ENCODE data around the gene SLC5A6.
A peak's percentile ranks its signal among the peaks of the same experiment; 100 is the strongest.

SLC5A6 gene

GRCh38 chr2:27171351-27171848, 40.7 kb downstream of the SLC5A6 start:
- no peak overlapping the region for H2BK120ac ChIP-seq (ENCODE audit: low read depth, low read length)
- no peak overlapping the region for H3K27ac ChIP-seq (replicated peaks; ENCODE audit: low read length)
- H2BK5ac ChIP-seq (ENCODE audit: low read length): no peak overlapping the region
- no peak for DNase-seq (ENCODE audit: low spot score)
- no peak overlapping the region for H2AK5ac ChIP-seq (ENCODE audit: low read depth, low read length)
- H3K4me1 ChIP-seq (ENCODE audit: control insufficient read depth in 2 of 2, insufficient read depth in 1 of 2, low read depth in 1 of 2, low read length in 2 of 2): no peaks in the 10 kb centered on the region
- H2AFZ ChIP-seq (ENCODE audit: low read length): no peak overlapping the region
- H2BK15ac ChIP-seq (ENCODE audit: low read length): no peak overlapping the region
- no peak overlapping the region for H3K9ac ChIP-seq (ENCODE audit: low read depth, low read length, poor library complexity)
- no peak overlapping the region for H3K4me2 ChIP-seq (ENCODE audit: insufficient read depth, low read length, poor library complexity, severe bottlenecking)
- H3K36me3 ChIP-seq (replicated peaks in 1 of 2; ENCODE audit: control insufficient read depth in 2 of 2, insufficient read depth in 2 of 2, low read length in 2 of 2): no peaks in the 10 kb centered on the region
- no peaks in the 10 kb centered on the region for H3K79me1 ChIP-seq (ENCODE audit: low read depth, low read length)
- no peak overlapping the region for H3K14ac ChIP-seq (ENCODE audit: low read length)
- no peak overlapping the region for H3K23ac ChIP-seq (ENCODE audit: low read depth, low read length, poor library complexity)
- H3K9me3 ChIP-seq (replicated peaks in 1 of 2; ENCODE audit: control insufficient read depth in 2 of 2, insufficient read depth in 1 of 2, low read depth in 1 of 2, low read length in 2 of 2): no peaks in the 10 kb centered on the region
- no peak overlapping the region for H2BK12ac ChIP-seq (ENCODE audit: low read length)
- H4K8ac ChIP-seq (ENCODE audit: low read depth, low read length): no peak overlapping the region
- H3K27me3 ChIP-seq (ENCODE audit: control insufficient read depth in 3 of 3, insufficient read depth in 3 of 3, low read depth in 1 of 3, low read length in 3 of 3): peaks cover 0 to 70% (median 4%) of the 10 kb centered on the region in 3 experiments
- no CpG with 5 or more reads among the region's 8 CpGs for WGBS, 2 donors (ENCODE audit: extremely low coverage in 2 of 2, insufficient read length in 2 of 2, insufficient replicate concordance in 1 of 2)
- no peak overlapping the region for H4K91ac ChIP-seq (ENCODE audit: low read depth, low read length, poor library complexity)
- H3K4ac ChIP-seq (ENCODE audit: low read length): no peak overlapping the region
- no peak overlapping the region for H3K4me3 ChIP-seq (ENCODE audit: low read length in 2 of 2)
- no peak overlapping the region for H3K18ac ChIP-seq (ENCODE audit: low read length)

GRCh38 chr2:27170581-27171337, 41.3 kb downstream of the SLC5A6 start:
- Histone ChIP-seq H3K14ac (ENCODE audit: low read length) (no peak overlapping the region), H3K4me2 (ENCODE audit: insufficient read depth, low read length, poor library complexity, severe bottlenecking) (no peak overlapping the region)
- WGBS, 2 donors (ENCODE audit: extremely low coverage in 2 of 2, insufficient read length in 2 of 2, insufficient replicate concordance in 1 of 2): no CpG with 5 or more reads among the region's 6 CpGs

GRCh38 chr2:27164960-27165763, 46.9 kb downstream of the SLC5A6 start:
- Histone ChIP-seq H2BK12ac (ENCODE audit: low read length) (no peak overlapping the region), H4K8ac (ENCODE audit: low read depth, low read length) (no peak overlapping the region), H2BK120ac (ENCODE audit: low read depth, low read length) (no peak overlapping the region), H3K36me3 (replicated peaks in 1 of 2; ENCODE audit: control insufficient read depth in 2 of 2, insufficient read depth in 2 of 2, low read length in 2 of 2) (no peaks in the 10 kb centered on the region), H3K23ac (ENCODE audit: low read depth, low read length, poor library complexity) (no peak overlapping the region), H2BK15ac (ENCODE audit: low read length) (no peak overlapping the region), H3K18ac (ENCODE audit: low read length) (no peak overlapping the region), H3K4me2 (ENCODE audit: insufficient read depth, low read length, poor library complexity, severe bottlenecking) (no peak overlapping the region), H3K4me3 (ENCODE audit: low read length in 2 of 2) (no peak overlapping the region), H2AFZ (ENCODE audit: low read length) (no peak overlapping the region), H3K27me3 (ENCODE audit: control insufficient read depth in 3 of 3, insufficient read depth in 3 of 3, low read depth in 1 of 3, low read length in 3 of 3) (peaks cover 0 to 49% (median under 1%) of the 10 kb centered on the region in 3 experiments), H3K79me1 (ENCODE audit: low read depth, low read length) (no peaks in the 10 kb centered on the region), H3K9ac (ENCODE audit: low read depth, low read length, poor library complexity) (no peak overlapping the region), H2BK5ac (ENCODE audit: low read length) (no peak overlapping the region), H3K27ac (replicated peaks; ENCODE audit: low read length) (no peak overlapping the region), H2AK5ac (ENCODE audit: low read depth, low read length) (no peak overlapping the region), H3K4me1 (ENCODE audit: control insufficient read depth in 2 of 2, insufficient read depth in 1 of 2, low read depth in 1 of 2, low read length in 2 of 2) (no peaks in the 10 kb centered on the region), H3K4ac (ENCODE audit: low read length) (no peak overlapping the region), H3K14ac (ENCODE audit: low read length) (no peak overlapping the region), H4K91ac (ENCODE audit: low read depth, low read length, poor library complexity) (no peak overlapping the region), H3K9me3 (replicated peaks in 1 of 2; ENCODE audit: control insufficient read depth in 2 of 2, insufficient read depth in 1 of 2, low read depth in 1 of 2, low read length in 2 of 2) (no peaks in the 10 kb centered on the region)
- DNase-seq (ENCODE audit: low spot score): no peak
- WGBS, 2 donors (ENCODE audit: extremely low coverage in 2 of 2, insufficient read length in 2 of 2, insufficient replicate concordance in 1 of 2): no CpG with 5 or more reads among the region's 8 CpGs

More at GRCh38 chr2:27170581-27171337, 41.3 kb downstream of the SLC5A6 start:
- no peak overlapping the region for H2BK120ac ChIP-seq (ENCODE audit: low read depth, low read length)
- no peak for DNase-seq (ENCODE audit: low spot score)
- H4K91ac ChIP-seq (ENCODE audit: low read depth, low read length, poor library complexity): no peak overlapping the region
- no peak overlapping the region for H2AFZ ChIP-seq (ENCODE audit: low read length)
- no peak overlapping the region for H3K27ac ChIP-seq (replicated peaks; ENCODE audit: low read length)
- no peak overlapping the region for H2BK5ac ChIP-seq (ENCODE audit: low read length)
- H3K4me3 ChIP-seq (ENCODE audit: low read length in 2 of 2): no peak overlapping the region
- H3K79me1 ChIP-seq (ENCODE audit: low read depth, low read length): no peaks in the 10 kb centered on the region
- H3K27me3 ChIP-seq (ENCODE audit: control insufficient read depth in 3 of 3, insufficient read depth in 3 of 3, low read depth in 1 of 3, low read length in 3 of 3): peaks cover 0 to 76% (median 4%) of the 10 kb centered on the region in 3 experiments
- no peak overlapping the region for H3K23ac ChIP-seq (ENCODE audit: low read depth, low read length, poor library complexity)
- no peak overlapping the region for H2BK12ac ChIP-seq (ENCODE audit: low read length)
- H3K4me1 ChIP-seq (ENCODE audit: control insufficient read depth in 2 of 2, insufficient read depth in 1 of 2, low read depth in 1 of 2, low read length in 2 of 2): no peaks in the 10 kb centered on the region
- H3K36me3 ChIP-seq (replicated peaks in 1 of 2; ENCODE audit: control insufficient read depth in 2 of 2, insufficient read depth in 2 of 2, low read length in 2 of 2): no peaks in the 10 kb centered on the region
- H3K9me3 ChIP-seq (replicated peaks in 1 of 2; ENCODE audit: control insufficient read depth in 2 of 2, insufficient read depth in 1 of 2, low read depth in 1 of 2, low read length in 2 of 2): no peaks in the 10 kb centered on the region
- peak overlapping the region; percentile 46 for H2BK15ac ChIP-seq (ENCODE audit: low read length)
- no peak overlapping the region for H4K8ac ChIP-seq (ENCODE audit: low read depth, low read length)
- no peak overlapping the region for H2AK5ac ChIP-seq (ENCODE audit: low read depth, low read length)
- H3K4ac ChIP-seq (ENCODE audit: low read length): no peak overlapping the region
- no peak overlapping the region for H3K18ac ChIP-seq (ENCODE audit: low read length)
- no peak overlapping the region for H3K9ac ChIP-seq (ENCODE audit: low read depth, low read length, poor library complexity)

All from neuronal stem cell (in vitro differentiated cells).